Kidney capillary endothelial cell (primary cell): ENCODE results near the gene FOXJ1.

Experiments used
- DNase-seq: peaks from one replicate; pipeline ENCODE4 v3.0.0-alpha.2; 2018; ENCODE audit warnings: low spot score

Gene FOXJ1

GRCh38 chr17:76123749-76124581 lies 17.1 kb downstream of the FOXJ1 start:
- DNase-seq = no peak

GRCh38 chr17:76123191-76123499 lies 17.9 kb downstream of the FOXJ1 start:
- no peak for DNase-seq

GRCh38 chr17:76122431-76123190 lies 18.4 kb downstream of the FOXJ1 start:
- DNase-seq = no peak

GRCh38 chr17:76121932-76122430 lies 19.1 kb downstream of the FOXJ1 start:
- DNase-seq = no peak

- DNase-seq = no peak
Observed at GRCh38 chr17:76120658-76121008, 20.4 kb downstream of the FOXJ1 start.

- DNase-seq = no peak
Observed at GRCh38 chr17:76119409-76120371, 21.4 kb downstream of the FOXJ1 start.

GRCh38 chr17:76115138-76115754 lies 25.8 kb downstream of the FOXJ1 start:
- no peak for DNase-seq

GRCh38 chr17:76111956-76112355 lies 29.1 kb downstream of the FOXJ1 start:
- DNase-seq = no peak

- no peak for DNase-seq
Observed at GRCh38 chr17:76107509-76107908, 33.5 kb downstream of the FOXJ1 start.

- no peak for DNase-seq
Observed at GRCh38 chr17:76106703-76107102, 34.3 kb downstream of the FOXJ1 start.

GRCh38 chr17:76104896-76105231 lies 36.2 kb downstream of the FOXJ1 start:
- DNase-seq = no peak

GRCh38 chr17:76104140-76104895 lies 36.7 kb downstream of the FOXJ1 start:
- DNase-seq = no peak

GRCh38 chr17:76103274-76104139 lies 37.5 kb downstream of the FOXJ1 start, which contains the start of gene EXOC7:
EXOC7 (minus strand) TSS chr17:76103787; CDS start chr17:76103692, 95 bp downstream.
- peak; percentile 92 for DNase-seq

- DNase-seq = no peak
Observed at GRCh38 chr17:76102944-76103273, 38.1 kb downstream of the FOXJ1 start.

GRCh38 chr17:76097716-76098295 lies 43.2 kb downstream of the FOXJ1 start:
- DNase-seq = no peak

GRCh38 chr17:76095943-76096342 lies 45.1 kb downstream of the FOXJ1 start:
- DNase-seq = no peak

- DNase-seq = no peak
Observed at GRCh38 chr17:76094046-76094445, 47.0 kb downstream of the FOXJ1 start.

- DNase-seq = no peak
Observed at GRCh38 chr17:76092526-76093413, 48.3 kb downstream of the FOXJ1 start.
